ENCODE data around the gene ERMAP.

The ERMAP gene, protein sequence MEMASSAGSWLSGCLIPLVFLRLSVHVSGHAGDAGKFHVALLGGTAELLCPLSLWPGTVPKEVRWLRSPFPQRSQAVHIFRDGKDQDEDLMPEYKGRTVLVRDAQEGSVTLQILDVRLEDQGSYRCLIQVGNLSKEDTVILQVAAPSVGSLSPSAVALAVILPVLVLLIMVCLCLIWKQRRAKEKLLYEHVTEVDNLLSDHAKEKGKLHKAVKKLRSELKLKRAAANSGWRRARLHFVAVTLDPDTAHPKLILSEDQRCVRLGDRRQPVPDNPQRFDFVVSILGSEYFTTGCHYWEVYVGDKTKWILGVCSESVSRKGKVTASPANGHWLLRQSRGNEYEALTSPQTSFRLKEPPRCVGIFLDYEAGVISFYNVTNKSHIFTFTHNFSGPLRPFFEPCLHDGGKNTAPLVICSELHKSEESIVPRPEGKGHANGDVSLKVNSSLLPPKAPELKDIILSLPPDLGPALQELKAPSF

DNA sequence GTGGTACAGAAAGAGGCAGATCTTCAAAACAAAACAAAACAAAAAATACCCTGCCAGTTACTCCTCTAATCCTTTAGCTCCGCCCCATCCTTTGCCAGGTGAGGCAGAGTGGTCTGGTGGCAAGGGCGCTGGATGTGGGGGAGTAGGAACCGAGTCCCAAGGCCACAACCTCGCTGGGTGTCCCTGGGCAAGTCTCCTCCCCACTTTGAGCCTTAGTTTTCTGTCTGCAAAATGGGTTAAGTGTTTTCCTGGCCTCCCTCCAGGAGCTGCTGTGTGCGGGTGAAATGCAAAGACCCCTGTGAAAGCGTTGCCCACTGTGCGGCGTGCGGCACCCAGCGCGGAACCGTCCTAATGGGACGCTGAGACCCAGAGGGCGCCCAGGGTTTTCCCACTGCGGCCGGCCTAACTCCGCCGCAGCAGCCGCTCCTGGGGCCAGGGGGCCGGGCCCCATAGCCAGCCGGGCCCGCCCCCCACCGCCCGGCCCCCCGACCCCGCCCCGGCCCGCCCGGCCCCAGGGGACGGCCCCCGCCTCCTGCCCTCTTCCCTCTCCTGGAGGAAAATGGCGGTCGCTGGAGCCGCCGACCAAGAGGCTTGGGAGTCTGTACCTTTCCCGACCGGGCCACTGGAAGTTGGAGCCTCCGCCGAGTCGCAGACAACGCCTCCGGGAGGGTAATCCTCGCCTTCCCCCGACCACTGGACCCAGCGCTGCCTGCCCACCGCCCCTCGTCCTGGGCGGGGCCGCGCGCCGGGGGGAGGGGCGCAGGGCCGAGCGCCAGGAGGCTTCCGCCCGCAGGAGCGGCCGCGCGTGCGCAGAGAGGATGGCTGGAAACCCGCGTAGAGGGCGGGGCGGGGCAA is at the start of gene ERMAP, which contains the start of gene SVBP:
TSS of gene ERMAP (plus strand) at position 538 of the 855 bp plus-strand sequence. CDS start 13,327 bp downstream, outside the sequence.
TSS of gene SVBP (minus strand) at position 813 of the 855 bp plus-strand sequence. CDS start 853 bp downstream, outside the sequence.
- peak; percentile 89 to 97 (median 89) for DNase-seq

DNA sequence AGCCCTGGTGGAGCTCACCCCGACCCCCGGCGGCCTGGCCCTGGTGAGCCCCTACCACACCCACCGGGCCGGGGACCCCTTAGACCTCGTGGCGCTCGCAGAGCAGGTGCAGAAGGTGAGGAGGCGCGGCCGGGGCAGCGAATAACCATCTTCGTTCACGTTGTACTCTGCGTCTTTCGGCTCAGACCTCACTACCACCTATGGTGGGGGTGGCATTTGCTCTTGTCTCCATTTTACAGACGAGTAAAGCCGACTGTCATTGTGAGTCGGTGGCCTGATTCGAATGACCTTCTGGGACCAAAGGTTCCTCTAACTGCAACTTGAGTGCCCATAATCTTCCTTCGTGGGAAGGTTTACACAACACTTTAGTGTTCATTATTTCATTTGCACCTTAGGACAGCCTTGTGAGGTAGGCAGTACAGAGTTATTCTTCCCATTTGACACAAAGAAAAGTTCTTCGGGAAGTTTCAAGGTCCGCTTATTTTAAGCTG is 49.4 kb upstream of the ERMAP start:
- DNase-seq = peak in 1 of 3 experiments; percentile 48

DNA sequence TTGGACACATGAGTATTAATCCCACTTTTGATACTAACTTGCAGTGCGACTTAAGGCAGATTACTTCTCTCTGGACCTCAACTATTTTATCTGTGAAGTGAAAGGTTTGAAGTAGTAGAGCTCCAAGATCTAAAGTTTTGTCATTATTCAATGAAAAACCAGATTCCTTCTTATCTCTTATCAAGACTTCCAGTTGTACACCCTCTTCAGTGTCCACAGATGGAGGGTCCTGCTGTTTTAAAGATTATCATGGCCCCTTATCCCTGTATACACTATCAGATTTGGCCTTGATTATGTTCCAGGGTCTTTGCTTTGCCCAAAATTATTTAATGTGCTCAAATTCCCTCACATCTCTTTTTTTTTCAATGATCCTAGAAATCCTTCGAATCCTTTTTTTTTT is 48.8 kb upstream of the ERMAP start:
- DNase-seq = no peak

DNA sequence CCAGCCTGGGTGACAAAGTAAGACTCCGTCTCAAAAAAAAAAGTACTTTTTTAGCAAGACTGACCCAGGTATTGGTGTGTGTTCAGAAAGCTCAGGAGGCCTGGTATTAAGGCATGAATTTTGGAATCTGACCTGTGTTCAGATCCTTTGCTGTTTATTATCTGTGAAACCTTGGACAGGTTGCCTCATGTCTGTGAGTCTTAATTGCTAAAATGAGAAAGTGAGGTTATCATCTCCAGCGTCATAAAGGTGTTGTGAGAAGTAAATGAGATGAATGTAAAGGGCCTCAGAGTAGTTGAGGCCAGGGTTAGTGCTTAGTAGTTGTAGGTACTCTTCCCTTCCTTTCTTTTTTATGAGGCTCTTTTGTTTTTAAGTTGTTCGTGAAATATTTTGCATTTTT is 47.1 kb upstream of the ERMAP start:
- no peak for DNase-seq

DNA sequence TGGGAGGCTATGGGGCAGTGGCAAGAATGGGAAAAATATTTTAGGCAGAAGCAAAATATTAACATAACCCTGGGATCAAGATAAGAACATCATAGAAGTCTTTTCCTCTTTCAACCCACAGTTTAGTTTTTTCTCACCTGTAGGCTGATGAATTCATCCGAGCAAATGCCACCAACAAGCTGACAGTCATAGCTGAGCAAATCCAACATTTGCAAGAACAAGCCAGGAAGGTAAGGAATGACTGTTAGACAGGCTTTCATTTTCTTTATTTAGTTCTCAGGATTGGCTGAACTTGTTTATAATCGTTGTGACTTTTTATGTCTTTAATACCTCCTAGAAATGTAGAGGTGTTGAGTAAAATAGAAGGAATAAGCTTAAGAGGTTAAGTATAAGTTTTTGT is 43.5 kb upstream of the ERMAP start:
- no peak for DNase-seq

DNA sequence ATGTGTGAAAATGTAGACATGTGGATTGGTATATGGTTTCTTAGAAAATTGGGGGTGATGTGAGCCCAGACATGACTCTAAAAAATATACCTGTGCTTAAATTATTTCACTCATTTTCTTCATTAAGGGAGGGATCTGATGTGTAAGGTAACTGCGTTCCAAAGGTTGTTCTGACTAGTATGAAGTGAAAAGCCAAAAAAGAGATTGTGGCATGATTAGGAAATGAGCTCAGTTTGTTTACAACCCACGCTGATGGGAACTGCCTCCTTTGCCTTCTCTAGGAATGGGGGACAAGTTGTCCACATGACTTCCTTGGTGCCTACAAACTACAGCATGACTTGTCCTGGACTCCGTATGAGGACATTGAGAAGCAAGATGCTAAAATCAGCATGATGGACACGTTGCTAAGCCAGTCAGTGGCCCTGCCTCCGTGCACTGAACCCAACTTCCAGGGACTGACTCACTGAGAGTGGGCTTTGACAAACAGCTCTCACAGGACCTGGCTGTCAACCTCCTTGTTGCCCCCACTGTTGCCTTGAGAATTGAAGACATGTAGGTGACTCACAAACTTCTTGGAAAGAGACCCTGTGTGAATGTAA is 41.9 kb upstream of the ERMAP start:
- no peak for DNase-seq

DNA sequence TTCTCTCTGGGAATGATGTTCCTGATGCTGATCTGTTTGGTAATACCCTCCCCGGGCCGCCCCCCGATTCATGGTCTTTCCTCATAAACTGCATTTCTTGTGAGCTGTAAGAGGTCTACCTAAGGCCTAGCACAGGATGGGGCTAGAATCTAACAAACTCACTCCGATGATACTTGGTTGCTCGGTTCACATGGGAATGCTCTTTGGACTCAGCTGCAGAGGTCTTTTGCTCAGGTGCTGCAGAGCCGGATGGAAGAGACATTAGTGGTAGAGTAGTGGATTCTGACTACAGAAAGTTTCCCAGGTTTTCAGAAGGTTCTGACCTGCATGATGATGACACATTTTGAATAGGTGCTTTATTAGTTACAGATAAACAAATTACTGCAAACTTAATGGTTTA is 40.4 kb upstream of the ERMAP start:
- no peak for DNase-seq

DNA sequence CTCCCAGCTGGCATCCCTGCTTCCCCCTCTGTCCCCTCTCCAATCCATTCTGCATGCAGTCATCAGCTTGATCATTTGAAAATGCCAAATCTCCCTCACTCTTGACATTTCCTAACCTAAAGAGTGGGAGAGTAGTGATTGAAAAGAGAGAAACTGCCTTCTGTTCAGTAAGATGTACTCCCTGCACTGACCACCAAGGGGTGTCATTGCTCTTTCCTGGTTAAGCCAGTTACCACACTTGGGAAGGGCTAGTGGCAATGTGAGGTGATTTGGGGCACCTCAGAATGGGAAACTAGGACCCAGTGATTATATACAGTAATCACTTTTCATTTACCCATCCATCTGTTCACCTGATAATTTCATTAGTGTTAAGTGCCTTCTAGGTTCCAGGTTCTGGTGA is 39.1 kb upstream of the ERMAP start:
- peak in 2 of 3 experiments; percentile 4 to 54 for DNase-seq

DNA sequence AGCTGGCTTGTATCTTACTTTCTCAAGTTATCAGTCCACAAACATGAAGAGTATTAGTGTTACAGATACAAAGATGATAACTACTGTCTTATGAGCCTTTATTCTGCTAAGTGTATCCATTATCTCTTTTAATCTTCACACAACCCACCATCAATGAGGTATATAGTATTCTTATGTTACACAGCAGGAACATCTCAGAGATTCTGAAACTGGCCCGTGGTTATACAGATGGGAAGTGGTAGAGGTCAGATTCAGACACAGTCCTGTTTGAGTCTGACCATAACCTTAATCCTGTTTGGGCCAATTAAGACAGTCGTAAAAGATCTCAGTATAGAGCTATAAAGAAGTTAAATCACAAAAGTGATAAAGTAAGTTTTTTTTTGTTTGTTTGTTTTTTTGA is 37.2 kb upstream of the ERMAP start:
- DNase-seq = no peak

DNA sequence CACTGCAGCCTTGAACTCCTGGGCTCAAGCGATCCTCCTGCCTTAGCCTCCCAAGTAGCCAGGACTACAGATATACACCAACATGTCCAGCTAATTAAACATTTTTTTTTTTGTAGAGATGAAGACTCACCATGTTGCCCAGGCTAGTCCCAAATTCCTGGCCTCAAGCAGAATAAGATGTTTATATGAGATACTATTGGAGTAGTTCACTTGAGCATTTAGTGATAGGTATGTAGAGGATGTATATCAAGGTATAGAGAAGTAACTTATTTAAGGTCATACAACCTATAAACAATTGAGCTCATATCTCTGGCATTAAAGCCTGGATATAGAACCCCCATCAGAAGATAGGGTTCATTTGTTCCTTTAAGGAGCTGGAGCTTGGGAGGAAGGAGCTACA is 36.7 kb upstream of the ERMAP start:
- no peak for DNase-seq

DNA sequence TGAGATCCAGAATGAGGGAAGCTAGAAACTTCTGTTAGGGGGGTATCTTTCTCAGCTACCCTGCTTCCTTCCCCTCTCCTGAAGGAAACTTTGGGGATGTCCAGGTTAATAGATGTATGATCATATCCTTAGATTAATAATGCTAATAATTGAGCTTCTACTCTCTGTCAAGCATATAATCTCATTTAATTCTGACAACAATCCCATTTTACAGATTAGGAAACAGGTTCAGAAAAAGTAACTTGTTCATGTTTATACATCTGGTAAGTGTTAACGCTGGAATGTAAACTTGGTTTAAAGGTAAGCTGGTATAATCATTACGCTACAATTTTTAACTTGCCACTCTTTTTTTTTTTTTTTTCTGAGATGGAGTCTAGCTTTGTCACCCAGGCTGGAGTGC is 33.8 kb upstream of the ERMAP start:
- DNase-seq = no peak

DNA sequence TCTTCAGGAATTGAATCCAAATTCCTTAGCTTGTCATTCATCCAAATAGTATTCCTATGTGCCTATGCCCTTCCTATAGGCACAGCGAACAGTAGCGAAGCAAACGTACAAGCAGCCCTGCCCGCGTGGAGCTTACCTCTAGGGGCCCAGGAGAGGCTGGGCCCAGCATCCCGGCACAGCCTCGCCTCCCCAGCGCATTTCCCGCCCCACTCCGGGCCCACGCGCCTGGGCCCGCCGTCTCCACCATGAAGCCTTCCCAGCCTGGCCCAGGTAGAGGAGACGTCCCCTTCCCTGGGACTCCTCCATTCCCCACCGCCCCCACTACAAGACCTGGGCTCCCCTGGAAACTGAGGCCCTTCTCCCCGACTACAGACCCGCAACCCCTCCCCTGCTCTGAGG is 32.4 kb upstream of the ERMAP start:
- no peak for DNase-seq

DNA sequence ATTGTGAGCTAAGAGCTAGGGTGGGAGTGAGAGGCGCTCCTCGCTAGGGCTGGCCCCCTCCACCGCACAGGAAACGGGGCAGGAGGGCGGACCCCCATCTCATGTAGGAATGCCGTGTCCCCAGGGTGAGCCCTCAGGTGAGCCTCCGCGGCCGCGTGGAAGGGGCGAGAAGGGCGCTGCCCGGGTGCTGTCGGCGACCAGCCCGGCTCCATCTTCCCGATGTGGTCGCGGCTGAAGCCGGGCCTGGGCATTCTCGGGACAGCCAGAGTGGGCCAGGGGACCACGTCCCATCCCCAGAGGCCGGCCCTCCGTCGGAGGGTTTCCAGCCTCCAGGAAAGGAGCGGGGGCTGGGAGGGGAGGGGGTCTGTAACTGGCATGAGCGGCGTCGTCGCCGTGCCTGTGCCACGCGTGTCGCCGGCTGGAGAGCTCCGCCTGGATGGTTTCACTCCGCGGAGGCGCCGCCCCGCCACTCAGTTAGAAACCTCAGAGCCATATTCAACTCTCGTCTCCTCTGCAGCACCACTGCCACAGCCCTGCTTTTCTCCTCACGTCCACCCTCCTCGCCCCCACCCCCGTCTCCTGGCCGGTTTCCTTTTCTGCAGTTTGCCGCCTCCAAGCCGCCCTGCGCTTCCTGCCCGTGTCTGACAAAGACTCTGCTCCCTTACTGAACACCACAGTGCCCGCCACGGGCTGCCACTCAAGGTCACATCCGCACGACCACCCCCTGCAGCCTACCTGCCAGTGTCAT is 31.8 kb upstream of the ERMAP start, which contains the start of gene TMEM269:
TSS of gene TMEM269 (plus strand) at position 46 of the 748 bp plus-strand sequence. CDS start 4,903 bp downstream, outside the sequence.
- no peak for DNase-seq

DNA sequence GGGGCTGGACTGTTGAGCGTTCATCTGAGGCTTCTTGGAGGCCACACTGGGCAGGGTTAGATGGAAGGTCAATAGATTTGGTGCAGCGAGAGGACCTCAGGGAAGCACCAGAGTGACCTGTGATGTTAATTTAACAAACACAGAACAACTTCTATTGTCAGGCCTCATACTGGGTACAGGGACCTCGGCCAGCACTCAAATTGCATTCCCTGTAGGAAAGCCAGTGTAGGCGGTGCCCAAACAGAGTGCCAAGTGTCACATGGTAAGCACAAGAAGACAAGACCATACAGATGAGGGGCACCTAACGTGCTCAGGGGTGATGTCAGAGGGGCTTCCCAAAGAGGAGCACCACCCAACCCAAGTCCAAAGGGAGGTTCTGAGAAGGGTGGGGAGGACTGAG is 30.8 kb upstream of the ERMAP start:
- no peak for DNase-seq

DNA sequence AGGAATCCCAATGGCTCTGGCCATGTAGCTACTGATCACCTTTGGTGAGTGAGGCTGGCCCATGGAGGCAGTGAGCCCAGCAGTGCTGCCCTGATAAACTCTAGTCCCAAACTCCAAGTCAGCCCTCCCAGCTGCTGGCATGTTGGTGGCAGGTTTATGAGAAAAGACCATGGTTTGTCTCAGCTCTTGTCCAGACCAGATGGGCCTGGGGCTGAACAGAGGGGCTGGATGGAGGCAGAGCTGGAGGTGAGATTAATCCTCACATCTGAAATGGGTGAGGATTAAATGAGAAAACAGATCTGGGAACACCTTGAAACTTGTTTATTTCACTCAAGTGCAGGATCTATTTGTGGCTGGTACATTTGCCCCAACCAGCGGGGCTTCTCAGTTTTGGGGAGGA is 28.9 kb upstream of the ERMAP start:
- DNase-seq = no peak

DNA sequence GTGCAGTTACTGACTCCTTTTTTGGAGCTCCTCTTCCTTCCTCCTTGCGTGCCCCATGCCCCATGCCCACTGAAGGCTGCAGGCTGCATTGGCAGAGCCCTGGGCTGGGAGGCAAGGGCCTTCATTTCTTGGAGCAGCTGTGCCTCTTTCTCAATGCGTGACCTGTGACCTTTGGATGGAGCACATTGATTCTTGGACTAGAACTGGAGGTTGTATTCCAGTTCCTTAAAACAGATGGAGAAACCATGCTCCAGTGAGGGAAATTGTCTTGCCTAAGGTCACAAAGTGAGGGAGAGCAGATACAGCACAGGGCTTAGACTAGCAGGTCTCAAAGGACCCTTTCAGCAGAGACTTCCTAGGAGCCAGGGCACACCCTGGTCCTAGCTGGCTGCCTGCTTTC is 23.1 kb upstream of the ERMAP start:
- no peak for DNase-seq

DNA sequence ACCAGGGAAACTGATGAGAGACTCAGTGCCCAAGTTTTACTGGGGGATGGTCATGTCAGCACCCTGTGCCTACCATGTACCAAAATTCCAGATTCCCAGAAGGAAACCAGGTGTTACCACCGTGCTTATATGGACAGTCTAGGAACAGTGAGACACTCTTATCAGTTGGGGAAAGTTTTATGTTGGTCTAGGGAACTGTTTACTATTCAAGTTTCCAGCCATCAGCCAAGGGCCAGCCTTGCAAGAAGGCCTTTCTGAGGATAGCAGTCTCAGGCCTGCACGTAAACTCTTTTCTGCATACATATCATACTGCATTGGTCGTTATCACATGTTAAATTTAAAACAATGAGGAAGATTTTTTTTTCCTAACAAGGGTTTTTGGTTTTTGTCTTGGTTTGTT is 19.5 kb upstream of the ERMAP start:
- DNase-seq = no peak

DNA sequence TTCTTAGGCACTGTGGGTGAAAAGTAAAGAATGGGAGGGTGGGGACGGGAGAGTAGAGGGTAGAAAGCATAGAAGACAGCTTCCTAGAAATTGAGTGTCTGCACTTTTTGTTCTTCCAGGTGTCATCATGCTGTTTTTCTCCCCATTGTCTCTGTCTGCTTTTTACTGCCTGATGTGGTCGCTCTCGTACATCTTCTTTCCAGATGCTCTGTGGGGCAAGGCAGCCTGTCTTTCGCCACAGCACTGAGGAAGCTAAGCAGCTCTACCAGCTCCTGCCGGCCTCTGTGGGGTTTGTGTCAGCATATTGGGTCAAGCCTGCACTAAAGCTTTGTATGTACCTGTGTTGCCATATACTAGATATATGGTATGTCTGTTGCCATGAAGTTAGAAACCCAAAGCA is 18.9 kb upstream of the ERMAP start:
- DNase-seq = no peak

DNA sequence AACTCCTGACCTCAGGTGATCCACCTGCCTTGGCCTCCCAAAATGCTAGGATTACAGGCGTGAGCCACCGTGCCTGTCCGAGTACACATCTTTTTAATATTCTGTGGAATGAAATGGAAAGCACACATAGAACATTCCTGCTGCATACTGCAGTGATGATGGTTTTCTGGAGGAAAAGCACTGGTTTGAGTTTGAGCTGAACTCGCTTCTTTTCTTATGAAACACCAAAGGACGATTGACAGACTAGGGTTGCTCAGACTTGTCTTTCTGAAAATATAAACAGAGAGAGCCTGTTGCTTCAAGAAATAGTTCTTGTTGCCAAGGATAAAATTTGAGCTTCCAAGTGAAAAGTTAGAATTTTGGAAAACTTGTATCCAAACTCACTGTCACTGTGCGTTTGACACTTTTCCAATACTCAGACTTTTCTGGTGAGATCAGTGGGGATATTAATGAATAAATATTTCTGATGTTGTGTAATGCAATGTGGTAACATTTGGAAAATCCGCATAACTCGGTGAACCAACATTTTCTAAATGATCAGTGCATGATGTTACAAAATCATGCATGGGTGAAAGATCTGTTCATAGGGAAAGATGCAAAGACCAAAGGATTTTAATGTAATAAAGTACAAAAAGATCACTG is 15.0 kb upstream of the ERMAP start:
- no peak for DNase-seq

DNA sequence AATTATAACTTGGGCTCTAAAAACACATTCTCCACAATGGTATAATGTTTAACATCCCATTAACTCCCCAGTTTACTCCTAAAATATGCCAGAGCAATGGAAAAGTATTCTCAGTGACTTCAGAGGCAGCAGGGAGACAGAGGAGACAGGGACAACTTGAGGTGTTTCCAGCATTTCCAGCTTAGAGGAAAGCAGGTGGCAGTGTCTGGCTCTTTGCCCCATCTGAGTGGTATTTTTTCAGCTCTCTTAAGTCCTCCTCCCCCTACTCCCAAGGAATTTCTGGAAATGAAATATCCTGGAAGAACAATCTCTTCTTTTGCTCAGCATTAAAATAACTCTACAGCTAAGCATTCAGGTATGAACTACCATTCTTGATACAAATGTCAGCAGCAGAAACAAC is 10.8 kb upstream of the ERMAP start:
- peak in 1 of 3 experiments; percentile 4 for DNase-seq

DNA sequence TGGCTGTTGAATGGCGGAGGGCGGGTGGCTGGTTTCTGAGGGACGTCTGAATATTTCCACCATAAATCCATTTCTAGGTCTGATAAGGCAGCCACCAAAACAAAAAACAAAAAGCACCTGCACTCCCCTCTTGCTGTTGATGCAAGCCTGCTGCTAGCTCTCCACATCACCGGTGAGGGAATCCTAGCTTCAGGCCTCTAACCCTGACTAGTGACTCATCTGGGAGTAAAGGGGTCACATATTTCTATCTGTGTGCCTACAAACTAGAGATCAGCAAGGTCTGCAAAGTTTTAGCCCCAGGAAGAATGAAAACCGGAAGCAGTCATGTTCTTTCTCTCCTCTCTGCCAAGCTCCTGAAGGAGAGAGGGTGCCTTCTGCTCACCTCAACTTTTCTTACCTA is 10.3 kb upstream of the ERMAP start:
- DNase-seq = no peak
